Germinal center (tissue), 1 donor: ENCODE results near the gene RAP1GAP2.

Experiments used
- DNase-seq: peaks from one replicate; pipeline ENCODE4 v3.0.0; 2012; ENCODE audit warnings: mixed read lengths, low spot score

RAP1GAP2 gene

DNA sequence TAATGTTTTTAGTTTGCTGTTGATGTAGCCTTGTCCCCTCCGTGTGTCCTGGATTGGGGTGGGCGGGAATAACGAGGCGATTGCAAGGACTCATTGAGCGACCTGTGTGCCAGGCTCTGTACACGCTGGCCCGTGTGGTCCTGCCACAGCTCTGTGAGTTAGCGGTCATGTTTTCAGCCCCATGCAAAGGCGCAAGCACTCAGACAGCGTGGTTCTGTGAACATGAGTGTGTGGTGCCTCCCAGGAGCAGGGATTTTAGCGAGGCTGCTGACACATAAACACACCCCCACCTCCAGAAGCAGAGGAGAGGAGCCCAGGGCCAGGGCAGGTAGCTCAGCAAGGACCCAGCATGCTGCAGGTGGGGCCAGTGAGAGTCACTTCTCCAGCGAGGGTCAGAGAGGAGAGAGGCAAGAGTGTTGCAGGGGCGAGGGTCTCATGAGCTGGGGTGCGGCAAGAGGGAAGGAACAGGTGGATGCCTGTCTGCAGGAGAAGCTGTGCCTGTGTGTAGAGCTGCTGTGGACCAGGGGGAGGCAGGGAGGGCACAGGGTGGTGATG lies 151.8 kb downstream of the RAP1GAP2 start:
- no peak for DNase-seq

DNA sequence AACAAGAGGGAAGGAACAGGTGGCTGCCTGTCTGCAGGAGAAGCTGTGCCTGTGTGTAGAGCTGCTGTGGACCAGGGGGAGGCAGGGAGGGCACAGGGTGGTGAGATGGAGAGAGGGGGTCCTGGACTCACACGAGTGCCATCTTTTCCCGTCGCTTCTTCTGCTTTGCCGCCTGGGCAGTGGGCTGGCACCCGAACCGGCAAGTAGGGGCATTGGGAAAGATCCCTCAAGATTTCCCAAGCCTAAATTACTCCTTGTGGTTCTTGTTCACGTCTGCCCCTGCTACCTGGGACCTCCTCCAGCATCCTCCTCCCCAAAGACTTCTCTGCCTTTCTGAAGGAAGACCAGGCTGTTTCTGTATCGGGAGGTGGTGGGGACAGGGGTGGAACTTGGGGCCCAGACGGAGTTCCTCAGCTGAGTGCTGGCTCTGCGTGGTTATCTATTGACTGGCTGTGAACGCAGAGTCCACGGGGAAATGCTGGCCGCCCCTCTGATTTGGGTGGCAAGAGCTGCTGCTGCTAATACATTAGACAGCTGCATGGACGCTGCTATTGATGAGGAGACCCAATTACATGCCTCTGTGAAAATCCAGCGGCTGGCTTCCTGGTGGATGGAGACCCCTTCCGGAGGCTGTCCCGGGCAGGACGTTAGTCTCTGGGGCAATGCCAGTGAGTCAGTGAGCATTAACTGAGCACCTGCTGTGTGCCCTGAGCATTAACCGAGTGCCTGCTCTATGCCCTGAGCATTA lies 152.7 kb downstream of the RAP1GAP2 start:
- no peak for DNase-seq

DNA sequence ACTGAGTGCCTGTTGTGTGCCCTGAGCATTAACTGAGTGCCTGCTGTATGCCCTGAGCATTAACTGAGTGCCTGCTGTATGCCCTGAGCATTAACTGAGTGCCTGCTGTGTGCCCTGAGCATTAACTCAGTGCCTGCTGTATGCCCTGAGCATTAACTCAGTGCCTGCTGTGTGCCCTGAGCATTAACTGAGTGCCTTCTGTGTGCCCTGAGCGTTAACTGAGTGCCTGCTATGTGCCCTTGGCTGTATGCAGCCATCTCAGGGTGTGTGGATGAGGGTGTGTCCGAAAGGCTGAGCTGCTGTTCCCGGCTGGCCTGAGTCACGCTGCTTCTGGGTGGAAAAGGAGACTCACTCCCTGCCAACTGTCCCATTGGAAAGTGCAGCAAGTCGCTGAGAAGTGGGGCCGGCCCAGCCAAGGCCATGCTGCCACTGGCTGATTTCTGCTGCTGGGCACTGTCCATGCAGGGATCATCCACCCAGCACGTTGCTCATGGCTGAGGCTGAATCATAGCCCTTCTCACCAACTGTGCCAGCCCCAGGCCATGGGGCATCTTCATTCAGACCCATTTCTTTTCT lies 153.3 kb downstream of the RAP1GAP2 start:
- DNase-seq = no peak

DNA sequence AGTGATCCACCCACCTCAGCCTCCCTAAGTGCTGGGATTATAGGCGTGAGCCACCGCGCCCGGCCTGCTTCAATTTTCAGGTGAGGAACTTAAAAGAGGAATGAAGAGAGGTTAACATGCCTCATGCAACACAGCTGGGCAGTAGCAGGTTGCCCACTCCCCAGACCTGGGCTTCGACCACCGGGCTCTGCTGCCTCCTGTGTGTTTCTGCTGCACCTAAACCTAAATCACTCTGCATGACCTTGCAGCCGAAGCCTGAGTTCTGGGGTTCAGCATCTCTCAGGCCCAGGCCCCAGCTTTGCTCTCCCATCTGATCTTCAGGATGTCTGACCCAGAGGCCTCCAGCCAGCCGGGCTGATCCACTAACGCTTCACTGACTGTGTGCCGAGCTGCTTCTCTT lies 154.6 kb downstream of the RAP1GAP2 start:
- DNase-seq = no peak

DNA sequence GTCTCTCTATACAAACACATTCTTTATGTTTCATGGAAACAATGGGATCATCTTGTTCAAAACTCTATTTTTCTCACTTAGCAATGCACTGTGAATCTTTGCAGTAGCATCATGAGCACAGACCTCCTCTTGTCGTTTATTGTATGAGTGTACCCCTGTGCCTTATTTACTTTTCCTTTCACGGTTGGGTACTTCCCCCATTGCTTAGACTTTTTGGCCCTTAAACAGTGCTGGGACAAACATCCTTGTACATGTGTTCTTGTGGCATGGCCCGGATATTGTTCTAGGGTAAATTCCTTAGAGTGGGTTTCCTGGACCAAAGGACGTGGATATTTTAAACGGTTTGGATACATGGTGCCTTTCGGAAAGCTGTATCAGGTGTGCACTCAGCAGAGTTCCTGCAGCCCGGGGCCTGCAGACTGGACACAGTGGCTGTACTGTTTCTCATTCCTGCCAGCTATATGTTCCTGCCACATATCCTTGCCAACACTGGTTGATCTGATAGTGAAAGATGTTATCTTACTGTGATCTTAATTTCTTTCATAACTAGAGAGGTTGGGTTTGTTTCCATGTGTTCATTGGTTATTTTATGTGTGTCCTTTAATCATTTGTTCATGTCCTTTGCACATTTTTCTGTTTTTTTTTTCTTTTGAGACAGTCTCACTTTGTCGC lies 156.1 kb downstream of the RAP1GAP2 start:
- no peak for DNase-seq

DNA sequence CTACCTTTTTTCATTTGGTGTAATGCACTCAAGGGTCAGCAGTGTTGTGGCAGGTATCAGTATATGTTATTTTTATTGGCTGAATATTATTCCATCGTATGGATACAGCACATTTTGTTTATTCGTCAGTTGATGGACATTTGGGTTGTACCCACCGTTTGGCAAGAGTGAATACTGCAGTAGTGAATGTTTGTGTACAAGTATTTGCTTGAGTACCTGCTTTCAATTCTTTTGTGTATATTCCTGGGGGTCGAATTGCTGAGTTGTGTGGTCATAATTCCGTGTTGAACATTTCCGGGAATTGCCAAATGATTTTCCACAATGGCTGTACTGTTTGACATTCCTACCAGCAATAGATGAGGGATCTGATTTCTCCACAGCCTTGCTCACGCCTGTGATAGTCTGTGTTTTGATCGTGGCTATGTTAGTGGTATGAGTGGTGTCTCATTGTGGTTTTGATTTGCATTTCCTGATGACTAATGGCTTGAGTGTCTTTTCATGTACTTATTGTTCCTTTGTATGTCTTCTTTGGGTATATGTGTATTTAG lies 158.7 kb downstream of the RAP1GAP2 start:
- DNase-seq = no peak

DNA sequence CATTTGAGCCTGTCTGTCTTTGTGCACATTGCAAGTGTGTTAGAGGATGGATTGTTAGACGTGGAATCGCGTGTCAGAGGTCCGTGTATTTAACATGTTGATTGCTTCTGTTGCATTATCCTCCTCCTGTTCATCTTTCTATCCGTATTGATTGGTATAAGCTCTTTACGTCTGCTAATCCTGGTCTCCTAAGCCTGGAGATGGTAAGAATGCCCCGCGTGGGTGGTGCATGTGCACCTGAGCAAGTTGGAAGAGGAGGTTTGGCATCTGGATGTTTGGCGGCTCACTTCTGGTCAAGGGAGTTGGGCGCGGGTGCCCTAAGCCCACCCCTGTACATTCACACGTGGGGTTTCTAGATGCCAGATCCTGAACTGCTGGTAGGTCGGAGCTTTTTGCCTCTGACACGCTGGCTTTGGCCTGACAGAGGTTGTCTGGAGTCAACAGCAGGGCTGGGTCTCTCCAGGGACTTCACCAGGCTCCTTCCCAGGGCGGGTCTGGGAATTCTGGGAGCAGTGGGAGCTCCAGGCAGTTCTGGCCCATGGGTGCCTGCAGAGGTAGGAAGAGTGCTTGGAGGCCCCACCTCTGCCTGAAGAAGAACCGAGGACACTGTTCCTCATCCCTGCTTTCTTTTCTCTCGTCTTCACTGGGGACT lies 159.8 kb downstream of the RAP1GAP2 start:
- DNase-seq = no peak

DNA sequence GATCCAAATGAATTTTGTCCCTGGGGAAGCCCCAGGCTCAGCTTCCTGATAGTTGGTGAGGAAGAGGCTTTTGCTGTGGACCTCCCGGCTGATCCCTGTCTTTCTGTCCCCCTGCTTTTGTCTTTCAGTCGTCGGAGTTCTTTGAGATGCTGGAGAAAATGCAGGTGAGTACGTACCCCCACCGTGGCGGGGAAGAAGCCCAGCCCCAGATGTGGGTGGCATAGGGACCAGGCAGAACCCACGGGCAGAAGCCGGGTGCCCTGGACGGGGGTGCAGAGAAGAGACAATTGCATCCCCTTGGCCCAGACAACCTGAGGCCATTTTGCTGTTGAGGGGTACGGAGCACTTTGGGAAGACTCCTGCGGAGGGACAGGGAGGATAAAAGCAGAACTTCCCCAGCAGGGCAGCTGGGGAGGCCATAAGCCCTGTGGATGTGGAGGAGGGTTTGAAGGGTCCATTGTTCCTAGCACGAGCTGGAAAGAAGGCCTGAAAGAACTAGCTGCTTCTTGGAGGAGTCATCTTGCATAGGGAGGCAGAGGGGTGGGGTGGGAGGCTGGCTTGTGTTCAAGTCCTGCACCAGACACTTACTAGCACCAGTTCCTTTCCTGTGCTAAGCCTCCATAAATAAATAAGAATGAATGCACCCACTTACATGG lies 161.5 kb downstream of the RAP1GAP2 start:
- no peak for DNase-seq

DNA sequence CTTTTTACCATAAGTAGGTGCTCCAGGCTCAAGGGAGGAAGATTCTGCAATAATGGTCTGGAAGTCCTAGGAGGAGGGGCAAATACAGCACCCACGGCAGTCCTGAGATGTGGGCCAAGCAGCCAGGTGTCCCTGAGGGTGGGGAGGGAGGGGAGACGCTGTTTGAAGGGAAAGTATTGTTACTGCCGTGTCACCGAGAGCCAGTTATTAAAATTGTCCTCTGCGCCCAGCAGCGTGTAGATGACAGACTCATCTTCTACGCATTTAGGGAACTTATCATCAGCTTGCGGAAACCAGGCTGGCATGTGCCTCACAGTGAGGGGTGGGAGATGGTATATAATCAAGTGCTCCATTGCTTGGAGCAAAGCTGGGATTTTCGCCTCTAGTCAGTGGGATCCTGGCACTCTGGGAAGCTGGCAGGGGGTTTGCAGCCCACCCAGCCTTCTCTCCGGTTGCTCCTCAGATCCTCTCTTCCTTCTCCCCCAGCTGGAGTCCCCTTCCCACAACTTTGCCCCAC lies 162.5 kb downstream of the RAP1GAP2 start:
- DNase-seq = no peak

DNA sequence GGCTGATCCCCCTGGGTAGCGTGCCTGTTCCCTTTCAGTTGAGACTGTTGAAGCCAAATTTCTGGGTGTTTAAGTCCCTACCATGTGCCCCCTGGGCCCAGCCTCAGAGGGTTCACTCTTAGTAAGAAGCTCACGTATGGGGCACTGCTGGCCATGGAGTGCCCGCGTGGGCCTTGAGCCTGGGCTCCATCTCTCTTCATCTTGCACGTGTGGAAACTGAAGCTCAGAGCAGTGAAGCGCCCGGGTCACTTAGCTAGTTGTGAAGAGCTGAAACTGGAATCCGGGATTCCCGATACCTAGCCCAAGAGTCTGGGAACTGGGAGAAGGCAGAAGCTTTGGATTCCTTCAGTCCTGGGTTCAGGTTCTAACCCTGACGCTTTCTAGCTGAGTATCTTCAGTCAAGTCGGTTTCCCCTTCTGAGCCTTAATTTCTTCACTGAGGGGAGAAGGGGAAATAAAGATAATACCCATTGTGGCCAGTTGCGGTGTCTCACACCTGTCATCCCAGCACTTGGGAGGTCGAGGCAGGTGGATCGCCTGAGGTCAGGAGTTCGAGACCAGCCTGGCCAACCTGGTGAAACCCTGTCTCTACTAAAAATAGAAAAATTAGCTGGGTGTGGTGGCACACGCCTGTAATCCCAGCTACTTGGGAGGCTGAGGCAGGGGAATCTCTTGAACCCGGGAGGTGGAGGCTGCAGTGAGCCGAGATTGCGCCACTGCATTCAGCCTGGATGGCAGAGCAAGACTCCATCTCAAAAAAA lies 163.3 kb downstream of the RAP1GAP2 start:
- no peak for DNase-seq

DNA sequence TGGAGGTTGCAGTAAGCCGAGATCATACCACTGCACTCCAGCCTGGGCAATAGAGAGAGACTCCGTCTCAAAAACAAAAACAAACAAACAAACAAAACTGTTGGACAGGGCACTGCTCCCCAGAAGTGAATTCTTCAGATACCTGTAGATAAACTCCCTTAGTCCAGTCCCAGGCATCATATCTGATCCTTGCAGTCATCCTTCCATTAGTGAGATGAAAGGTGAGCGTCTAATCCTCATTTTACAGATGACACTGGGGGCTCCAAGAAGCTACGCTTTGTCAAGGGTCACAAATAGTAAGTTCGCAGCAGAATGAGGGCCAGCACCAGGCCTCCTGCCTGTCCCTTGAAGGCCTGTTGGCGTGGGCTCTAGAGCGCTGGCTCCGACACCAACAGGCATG lies 165.2 kb downstream of the RAP1GAP2 start:
- DNase-seq = no peak

DNA sequence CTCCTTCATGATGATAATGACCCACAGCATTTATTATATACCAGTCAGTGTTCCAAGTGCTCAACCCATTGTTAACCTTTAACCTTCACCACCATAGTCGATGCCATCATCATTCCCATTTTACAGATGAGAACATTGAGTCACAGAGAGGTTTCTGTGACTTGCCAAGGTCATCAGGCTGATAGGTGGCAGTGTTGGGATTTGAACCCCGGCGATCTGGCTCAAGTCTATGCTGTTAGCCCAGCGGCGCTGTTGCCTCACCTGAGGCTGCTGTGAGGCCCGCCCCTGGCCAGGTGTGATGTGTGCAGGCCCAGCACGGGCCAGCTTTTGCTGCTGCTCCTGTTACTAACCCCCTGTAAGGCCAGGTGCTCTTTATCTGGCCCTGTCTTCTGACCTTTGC lies 166.0 kb downstream of the RAP1GAP2 start:
- DNase-seq = no peak

DNA sequence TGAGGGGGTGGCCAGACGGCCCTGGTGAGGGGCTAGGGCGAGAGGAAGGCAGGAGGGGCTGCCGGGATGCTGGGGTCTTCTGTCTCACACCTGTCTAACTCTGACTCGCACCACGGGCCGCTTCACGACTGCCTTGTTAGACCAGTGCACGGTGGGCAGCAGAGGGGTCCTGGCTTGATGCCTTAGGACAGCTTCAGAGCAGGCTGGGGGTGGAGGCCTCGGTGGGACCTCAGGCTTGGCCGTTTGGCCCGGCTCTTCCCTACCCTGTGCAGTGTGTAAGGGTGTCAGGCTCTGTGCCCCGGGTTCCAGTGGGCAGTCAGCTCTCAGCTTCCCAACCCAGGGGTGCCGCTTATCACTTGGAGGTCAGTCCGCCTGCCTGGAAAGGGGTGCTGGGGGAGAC lies 166.5 kb downstream of the RAP1GAP2 start:
- no peak for DNase-seq

DNA sequence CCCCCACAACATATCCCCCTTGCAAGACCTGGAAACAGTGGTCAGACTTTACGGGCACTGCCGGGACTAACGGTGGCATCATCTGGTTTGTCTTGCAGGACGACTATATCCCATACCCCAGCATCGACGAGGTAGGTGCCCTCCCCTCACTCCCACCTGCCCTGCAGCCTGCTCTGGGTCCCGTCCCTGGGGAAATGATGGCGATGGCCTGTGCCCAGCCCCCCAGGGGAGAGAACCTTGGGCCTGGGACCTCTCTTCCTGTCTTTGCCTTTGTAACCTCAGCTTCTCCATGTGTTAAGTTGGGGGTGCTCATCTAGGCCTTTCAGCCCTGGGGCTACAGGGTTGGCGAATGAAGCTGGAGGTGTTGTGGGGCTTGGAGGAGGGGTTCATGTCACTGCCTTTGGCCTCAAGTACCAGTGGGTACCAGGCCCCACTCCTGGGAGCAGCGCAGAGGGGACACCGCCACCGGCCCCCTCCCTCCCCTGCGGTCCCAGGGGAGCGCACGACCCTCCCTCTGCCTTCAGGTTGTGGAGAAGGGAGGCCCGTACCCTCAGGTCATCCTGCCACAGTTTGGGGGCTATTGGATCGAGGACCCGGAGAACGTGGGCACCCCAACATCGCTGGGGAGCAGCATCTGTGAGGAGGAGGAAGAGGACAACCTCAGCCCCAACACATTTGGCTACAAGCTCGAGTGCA lies 167.2 kb downstream of the RAP1GAP2 start:
- DNase-seq = no peak

DNA sequence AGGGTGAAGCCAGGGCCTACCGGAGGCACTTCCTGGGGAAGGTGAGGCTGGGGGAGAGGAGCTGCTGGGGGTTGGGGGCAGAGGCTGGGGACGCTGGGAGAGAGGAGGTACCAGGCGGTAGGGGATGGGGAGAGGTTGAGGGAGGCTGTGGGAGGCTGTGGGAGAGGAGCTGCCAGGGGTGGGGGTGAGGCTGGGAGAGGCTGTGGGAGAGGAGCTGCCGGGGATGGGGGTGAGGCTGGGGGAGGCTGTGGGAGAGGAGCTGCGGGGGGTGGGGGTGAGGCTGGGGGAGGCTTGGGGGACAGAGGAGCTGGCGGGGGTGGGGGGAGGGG lies 167.8 kb downstream of the RAP1GAP2 start:
- DNase-seq = no peak

DNA sequence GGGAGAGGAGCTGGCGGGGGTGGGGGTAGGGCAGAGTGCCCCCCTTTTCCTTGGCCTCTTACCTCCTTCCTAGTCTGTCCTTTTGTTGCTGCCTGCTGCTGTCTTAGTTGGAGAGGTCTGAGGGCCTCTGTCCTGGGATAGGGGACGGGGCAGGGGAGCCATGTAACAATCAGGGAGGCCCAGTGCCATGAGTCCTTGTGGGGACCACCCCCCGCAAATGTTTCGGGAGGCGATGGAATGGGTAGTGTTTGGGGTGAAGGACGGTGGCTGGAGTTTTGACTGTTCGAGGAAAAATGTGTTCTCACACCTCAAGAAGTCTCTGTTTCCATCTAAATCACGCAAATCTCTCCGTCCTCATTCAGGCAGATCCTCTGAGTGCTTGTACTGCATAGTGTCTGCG lies 168.1 kb downstream of the RAP1GAP2 start:
- no peak for DNase-seq

DNA sequence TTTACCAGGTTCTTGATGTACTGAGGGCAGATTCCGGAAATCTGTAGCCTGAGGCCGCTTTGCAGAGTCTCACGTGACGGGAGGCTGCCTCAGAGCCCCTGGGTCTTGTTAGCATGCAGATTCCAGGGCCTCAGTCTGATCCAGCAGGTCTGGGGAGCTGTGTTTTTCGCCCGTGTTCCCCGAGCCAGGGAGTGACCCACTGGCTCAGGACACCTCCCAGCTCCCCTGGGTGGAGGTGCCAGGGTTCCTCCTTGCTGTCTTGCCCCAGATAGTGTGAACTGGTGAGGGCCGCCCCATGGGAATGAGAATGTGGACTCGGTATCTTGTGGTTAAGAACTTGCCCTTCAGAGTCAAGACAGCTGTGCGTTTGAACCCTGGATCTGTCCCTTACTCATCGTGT lies 168.6 kb downstream of the RAP1GAP2 start:
- DNase-seq = no peak

DNA sequence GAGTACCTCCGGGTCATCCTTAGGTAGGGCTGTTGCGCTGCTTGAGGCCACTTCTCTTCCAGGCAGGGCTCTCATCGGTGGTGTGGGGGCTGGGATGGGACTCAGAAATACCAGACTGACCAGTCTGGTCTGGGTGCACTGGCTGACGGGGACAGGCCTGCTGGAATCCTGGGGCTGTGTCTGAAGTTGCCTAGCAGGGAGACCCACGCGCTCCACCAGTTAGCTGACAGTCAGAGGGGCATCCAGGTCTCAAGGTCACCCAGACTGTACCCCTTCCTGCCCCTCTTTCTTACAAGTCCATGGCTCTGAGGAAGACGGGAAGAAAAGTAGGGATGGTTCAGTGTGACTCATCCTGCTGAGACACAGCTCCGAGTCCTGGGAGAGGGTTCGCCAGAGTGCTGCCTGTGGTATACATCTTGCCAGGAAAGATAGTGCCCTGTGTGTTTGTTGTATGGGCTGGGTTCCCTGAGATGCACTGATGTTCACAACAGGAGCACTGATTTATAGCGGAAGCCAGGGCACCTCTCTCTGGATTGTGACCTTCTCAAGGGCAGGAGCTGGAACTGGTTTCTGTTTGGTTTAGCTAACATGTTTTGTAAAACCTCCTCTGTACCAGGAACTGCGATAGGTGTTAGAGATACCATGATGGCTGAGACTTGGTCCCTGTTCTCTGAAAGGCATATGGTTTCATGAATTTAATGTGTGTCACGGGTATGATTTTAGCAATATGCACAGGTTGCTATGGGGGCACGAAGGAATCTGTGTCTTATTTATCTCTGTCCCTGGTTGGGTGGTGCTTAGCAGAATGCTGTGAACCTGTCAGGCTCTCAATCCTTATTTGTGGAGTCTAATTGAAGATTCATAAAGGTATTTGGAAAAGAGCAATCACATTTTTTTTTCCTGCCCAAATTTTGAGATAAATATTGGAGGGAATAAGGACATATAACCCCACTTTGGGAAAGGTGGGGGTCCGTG lies 169.7 kb downstream of the RAP1GAP2 start:
- no peak for DNase-seq

DNA sequence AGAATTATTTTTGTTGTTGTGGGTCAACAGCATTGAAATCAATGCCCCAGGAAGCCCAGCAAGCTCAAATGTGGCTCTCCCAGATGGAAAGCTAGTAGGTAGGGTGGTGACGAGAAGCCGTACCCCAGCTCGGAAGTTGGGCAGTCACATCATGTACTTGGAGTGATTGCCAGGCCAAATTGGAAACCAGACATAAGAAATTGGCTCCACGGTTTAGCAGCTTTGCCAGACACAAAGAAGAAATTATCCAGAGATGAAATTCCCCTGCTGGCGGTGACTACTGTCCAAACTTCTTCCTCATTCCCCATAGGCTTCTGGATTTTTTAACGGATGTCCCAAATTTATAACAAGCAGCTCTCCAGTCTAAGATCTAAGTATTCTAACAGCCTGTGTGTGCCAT lies 171.3 kb downstream of the RAP1GAP2 start:
- no peak for DNase-seq
